HT-29 (cell line): Measurements from ENCODE around the gene PCSK6. TPM values are rescaled to one million over a fixed set of nuclear protein-coding genes. Genes with fewer than 3 reads are reported as not detected.

Experiments used
- total RNA-seq: library from RNA; depleted of rRNA; stranded (reverse); fragments of >200 nt; shearing (Covaris generic); gene quantifications from 2 replicates; pipeline ENCODE4 v1.2.3, GENCODE V29; 2014; rRNA removed

PCSK6 gene
- total RNA-seq, 1 experiment from 2014 or later, result 81.0 TPM

Other genes with a start within 250 kb of the PCSK6 start
- gene CHSY1, start 237.7 kb downstream of the PCSK6 start, total RNA-seq, result 6.9 and 7.4 TPM in 2 replicates
- 56.6 and 67.1 TPM in 2 replicates for gene SELENOS, start 212.2 kb downstream of the PCSK6 start, total RNA-seq
- gene SNRPA1, start 194.5 kb downstream of the PCSK6 start, total RNA-seq, result 57.3 and 63.0 TPM in 2 replicates
- 21.0 and 23.9 TPM in 2 replicates for gene TM2D3, start 162.7 kb upstream of the PCSK6 start, total RNA-seq
- gene TARS3, start 234.8 kb upstream of the PCSK6 start, total RNA-seq, result 5.7 and 5.8 TPM in 2 replicates